Measurements from ENCODE around the gene ERC2.

Gene ERC2

DNA sequence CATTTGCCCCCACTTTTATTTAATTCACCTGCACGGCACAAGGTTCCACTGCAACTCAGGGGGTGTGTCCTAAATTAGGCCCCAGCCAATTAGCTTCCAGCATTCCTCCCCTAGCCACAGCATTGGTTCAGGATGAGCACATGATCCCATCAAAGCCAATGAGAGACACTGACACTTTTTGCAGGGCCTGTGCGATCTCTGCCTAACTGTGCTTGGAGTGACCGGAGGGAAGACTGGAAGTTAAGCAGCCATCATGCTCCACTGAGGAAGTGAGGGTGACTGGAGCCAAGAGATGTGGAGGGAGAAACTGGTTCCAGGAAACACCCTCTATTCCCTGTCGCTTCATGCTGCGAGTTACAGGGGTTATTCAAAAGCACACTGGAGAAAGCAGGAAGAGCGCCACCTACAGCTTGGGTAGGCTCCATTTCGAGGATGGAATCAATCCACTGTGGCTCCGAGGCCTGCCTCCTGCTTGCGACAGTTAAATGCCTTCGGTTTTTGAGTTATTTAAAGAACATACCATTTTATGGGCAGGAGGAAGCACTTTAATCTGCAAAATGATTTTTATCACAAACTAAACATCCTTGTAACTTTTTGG lies 858.9 kb downstream of the ERC2 start:
- Histone ChIP-seq H4K8ac (ENCODE audit: low read depth, low read length) (no peak overlapping the region), H2AK5ac (ENCODE audit: low read length) (no peak overlapping the region), H3K14ac (ENCODE audit: low read length) (no peak overlapping the region), H3K9ac (ENCODE audit: low read length) (no peak overlapping the region), H3K27me3 (ENCODE audit: insufficient read depth, low read length) (no peaks in the 10 kb centered on the region), H3K4ac (ENCODE audit: low read depth, low read length) (no peak overlapping the region), H3K18ac (ENCODE audit: low read length) (no peak overlapping the region), H4K91ac (ENCODE audit: low read depth, low read length) (no peak overlapping the region), H3K79me1 (ENCODE audit: low read length) (no peaks in the 10 kb centered on the region), H3K4me1 (ENCODE audit: control insufficient read depth in 1 of 2, insufficient read depth in 2 of 2, low read length in 2 of 2) (no peaks in the 10 kb centered on the region), H3K4me2 (ENCODE audit: low read length) (no peak overlapping the region), H2AFZ (ENCODE audit: insufficient read depth, low read length, poor library complexity) (no peak overlapping the region), H3K4me3 (ENCODE audit: low read depth, low read length) (no peak overlapping the region), H2BK5ac (ENCODE audit: low read depth, low read length, poor library complexity) (no peak overlapping the region), H2BK120ac (ENCODE audit: insufficient read depth, low read length, poor library complexity) (no peak overlapping the region), H3K23ac (ENCODE audit: low read length) (no peak overlapping the region), H3K79me2 (ENCODE audit: control insufficient read depth, insufficient read depth, low read length, poor library complexity) (no peaks in the 10 kb centered on the region), H3K27ac (ENCODE audit: low read depth, low read length) (no peak overlapping the region), H3K9me3 (ENCODE audit: insufficient read depth, low read depth, low read length) (peaks cover 2% of the 10 kb centered on the region), H2BK12ac (ENCODE audit: low read length) (no peak overlapping the region), H4K12ac (ENCODE audit: low read depth, low read length) (no peak overlapping the region), H3K36me3 (ENCODE audit: control insufficient read depth in 1 of 2, insufficient read depth in 2 of 2, low read length in 2 of 2) (no peaks in the 10 kb centered on the region)
- no CpG with 5 or more reads among the region's 10 CpGs for WGBS (ENCODE audit: extremely low coverage, insufficient coverage, insufficient read length)
- DNase-seq = no peak

- Histone ChIP-seq H3K18ac (ENCODE audit: low read length) (no peak overlapping the region), H2AFZ (ENCODE audit: insufficient read depth, low read length, poor library complexity) (no peak overlapping the region), H3K23ac (ENCODE audit: low read length) (no peak overlapping the region), H4K8ac (ENCODE audit: low read depth, low read length) (no peak overlapping the region), H3K36me3 (ENCODE audit: control insufficient read depth in 1 of 2, insufficient read depth in 2 of 2, low read length in 2 of 2) (no peaks in the 10 kb centered on the region), H2BK120ac (ENCODE audit: insufficient read depth, low read length, poor library complexity) (no peak overlapping the region), H4K12ac (ENCODE audit: low read depth, low read length) (no peak overlapping the region), H4K91ac (ENCODE audit: low read depth, low read length) (no peak overlapping the region), H3K9me3 (ENCODE audit: insufficient read depth, low read depth, low read length) (peaks cover 2% of the 10 kb centered on the region), H3K14ac (ENCODE audit: low read length) (no peak overlapping the region), H3K79me1 (ENCODE audit: low read length) (no peaks in the 10 kb centered on the region), H3K27ac (ENCODE audit: low read depth, low read length) (no peak overlapping the region), H3K27me3 (ENCODE audit: insufficient read depth, low read length) (no peaks in the 10 kb centered on the region), H3K4me3 (ENCODE audit: low read depth, low read length) (no peak overlapping the region), H3K4me1 (ENCODE audit: control insufficient read depth in 1 of 2, insufficient read depth in 2 of 2, low read length in 2 of 2) (no peaks in the 10 kb centered on the region), H2AK5ac (ENCODE audit: low read length) (no peak overlapping the region), H3K9ac (ENCODE audit: low read length) (no peak overlapping the region), H3K4me2 (ENCODE audit: low read length) (no peak overlapping the region), H3K79me2 (ENCODE audit: control insufficient read depth, insufficient read depth, low read length, poor library complexity) (no peaks in the 10 kb centered on the region), H2BK12ac (ENCODE audit: low read length) (no peak overlapping the region), H3K4ac (ENCODE audit: low read depth, low read length) (no peak overlapping the region), H2BK5ac (ENCODE audit: low read depth, low read length, poor library complexity) (no peak overlapping the region)
- no peak for DNase-seq
- WGBS (ENCODE audit: extremely low coverage, insufficient coverage, insufficient read length) = no CpG with 5 or more reads among the region's 8 CpGs
Measured at GRCh38 chr3:55608301-55608937, 859.8 kb downstream of the ERC2 start.

DNA sequence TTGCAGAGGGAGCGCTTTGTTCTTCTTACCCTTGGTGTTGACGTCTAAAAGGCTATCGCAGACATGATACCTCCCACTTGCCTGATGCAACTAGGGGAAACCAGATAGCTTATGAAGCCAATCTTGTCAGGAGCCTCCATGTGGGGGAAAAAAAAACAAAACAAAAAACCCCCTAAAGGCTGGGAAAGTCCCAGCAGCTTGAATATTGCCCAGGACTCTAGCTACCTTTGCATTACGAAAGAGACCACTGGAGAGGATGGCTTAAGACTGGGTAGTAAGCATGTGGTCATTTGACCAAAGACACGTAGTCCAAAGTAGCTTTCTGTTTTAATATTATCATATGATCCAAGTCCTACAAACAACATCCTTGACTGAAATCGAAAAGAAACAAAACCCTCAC lies 860.4 kb downstream of the ERC2 start:
- H4K8ac ChIP-seq (ENCODE audit: low read depth, low read length) = no peak overlapping the region
- H3K27me3 ChIP-seq (ENCODE audit: insufficient read depth, low read length) = no peaks in the 10 kb centered on the region
- no peak overlapping the region for H2BK12ac ChIP-seq (ENCODE audit: low read length)
- H3K4me3 ChIP-seq (ENCODE audit: low read depth, low read length) = no peak overlapping the region
- no peak overlapping the region for H3K27ac ChIP-seq (ENCODE audit: low read depth, low read length)
- no peaks in the 10 kb centered on the region for H3K4me1 ChIP-seq (ENCODE audit: control insufficient read depth in 1 of 2, insufficient read depth in 2 of 2, low read length in 2 of 2)
- H3K9ac ChIP-seq (ENCODE audit: low read length) = no peak overlapping the region
- WGBS (ENCODE audit: extremely low coverage, insufficient coverage, insufficient read length) = no CpG with 5 or more reads among the region's 6 CpGs
- H3K23ac ChIP-seq (ENCODE audit: low read length) = no peak overlapping the region
- no peak overlapping the region for H3K4ac ChIP-seq (ENCODE audit: low read depth, low read length)
- H3K79me2 ChIP-seq (ENCODE audit: control insufficient read depth, insufficient read depth, low read length, poor library complexity) = no peaks in the 10 kb centered on the region
- no peak overlapping the region for H3K18ac ChIP-seq (ENCODE audit: low read length)
- H3K36me3 ChIP-seq (ENCODE audit: control insufficient read depth in 1 of 2, insufficient read depth in 2 of 2, low read length in 2 of 2) = no peaks in the 10 kb centered on the region
- H2AFZ ChIP-seq (ENCODE audit: insufficient read depth, low read length, poor library complexity) = no peak overlapping the region
- peaks cover 2% of the 10 kb centered on the region for H3K9me3 ChIP-seq (ENCODE audit: insufficient read depth, low read depth, low read length)
- no peak overlapping the region for H2BK5ac ChIP-seq (ENCODE audit: low read depth, low read length, poor library complexity)
- no peak overlapping the region for H2AK5ac ChIP-seq (ENCODE audit: low read length)
- H3K4me2 ChIP-seq (ENCODE audit: low read length) = no peak overlapping the region
- no peak overlapping the region for H4K91ac ChIP-seq (ENCODE audit: low read depth, low read length)
- H2BK120ac ChIP-seq (ENCODE audit: insufficient read depth, low read length, poor library complexity) = no peak overlapping the region
- no peaks in the 10 kb centered on the region for H3K79me1 ChIP-seq (ENCODE audit: low read length)
- DNase-seq = peak in 1 of 2 donors; percentile 10
- no peak overlapping the region for H3K14ac ChIP-seq (ENCODE audit: low read length)
- no peak overlapping the region for H4K12ac ChIP-seq (ENCODE audit: low read depth, low read length)

DNA sequence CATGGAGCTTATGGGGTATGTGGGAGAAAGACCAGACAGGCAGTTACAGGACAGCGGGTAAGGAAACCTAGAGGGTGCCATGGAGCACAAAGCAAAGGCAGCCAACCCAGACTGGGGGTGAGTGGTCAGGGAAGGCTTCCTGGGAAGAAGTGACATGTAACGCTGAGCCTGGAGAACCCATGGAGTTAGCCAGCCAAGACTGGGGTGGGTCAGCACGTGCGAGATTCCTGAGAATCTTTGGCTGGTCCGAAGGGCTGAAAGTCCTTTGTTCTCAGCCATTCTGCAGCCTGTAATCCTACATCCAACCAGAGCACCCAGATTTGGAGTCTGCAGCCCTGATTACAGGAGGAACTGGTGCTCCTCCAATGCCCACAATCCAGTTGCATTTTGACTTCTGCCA lies 861.1 kb downstream of the ERC2 start:
- whole genome bisulfite sequencing (ENCODE audit: extremely low coverage, insufficient coverage, insufficient read length) = no CpG with 5 or more reads among the region's 5 CpGs
- no peak overlapping the region for H3K4ac ChIP-seq (ENCODE audit: low read depth, low read length)

More for the DNA sequence above, 861.1 kb downstream of the ERC2 start:
- Histone ChIP-seq H3K36me3 (ENCODE audit: control insufficient read depth in 1 of 2, insufficient read depth in 2 of 2, low read length in 2 of 2) (no peaks in the 10 kb centered on the region), H2AK5ac (ENCODE audit: low read length) (no peak overlapping the region), H3K9ac (ENCODE audit: low read length) (no peak overlapping the region), H3K18ac (ENCODE audit: low read length) (no peak overlapping the region), H3K9me3 (ENCODE audit: insufficient read depth, low read depth, low read length) (peaks cover 2% of the 10 kb centered on the region), H3K79me2 (ENCODE audit: control insufficient read depth, insufficient read depth, low read length, poor library complexity) (no peaks in the 10 kb centered on the region), H3K27ac (ENCODE audit: low read depth, low read length) (no peak overlapping the region), H2BK5ac (ENCODE audit: low read depth, low read length, poor library complexity) (no peak overlapping the region), H2BK120ac (ENCODE audit: insufficient read depth, low read length, poor library complexity) (no peak overlapping the region), H3K23ac (ENCODE audit: low read length) (no peak overlapping the region), H3K4me1 (ENCODE audit: control insufficient read depth in 1 of 2, insufficient read depth in 2 of 2, low read length in 2 of 2) (peaks cover 0 to under 1% of the 10 kb centered on the region in 2 experiments), H3K79me1 (ENCODE audit: low read length) (no peaks in the 10 kb centered on the region), H2BK12ac (ENCODE audit: low read length) (no peak overlapping the region), H4K8ac (ENCODE audit: low read depth, low read length) (no peak overlapping the region), H3K4me2 (ENCODE audit: low read length) (no peak overlapping the region), H4K91ac (ENCODE audit: low read depth, low read length) (no peak overlapping the region), H4K12ac (ENCODE audit: low read depth, low read length) (no peak overlapping the region), H2AFZ (ENCODE audit: insufficient read depth, low read length, poor library complexity) (no peak overlapping the region), H3K4me3 (ENCODE audit: low read depth, low read length) (no peak overlapping the region), H3K14ac (ENCODE audit: low read length) (no peak overlapping the region), H3K27me3 (ENCODE audit: insufficient read depth, low read length) (no peaks in the 10 kb centered on the region)
- DNase-seq = no peak
